ENCODE results near the gene TMEM179B. TPM values are rescaled to one million over a fixed set of nuclear protein-coding genes. Genes with fewer than 3 reads are reported as not detected.

TMEM179B gene
- polyA plus RNA-seq, 4 donors = 46.7 to 79.3 (median 59.2) TPM

DNA sequence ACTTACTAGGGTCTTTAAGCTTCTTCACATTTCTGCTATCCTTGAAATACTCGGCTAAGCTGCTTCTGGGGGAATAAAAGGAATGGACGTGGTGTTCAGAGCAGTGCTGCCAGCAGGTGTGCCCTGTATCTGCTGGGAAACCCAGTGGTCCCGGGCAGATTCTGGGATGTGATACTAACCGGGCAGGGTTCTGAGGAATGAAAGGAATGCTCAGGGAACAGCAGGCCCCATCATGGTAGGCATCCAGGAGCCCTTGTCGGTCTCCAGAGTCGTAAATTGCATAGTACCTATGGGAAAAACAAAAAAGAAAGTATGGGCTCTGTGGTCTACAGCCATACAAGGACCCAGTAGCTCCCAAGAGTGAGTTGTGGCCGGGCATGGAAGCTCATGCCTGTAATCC, 9.1 kb downstream of the TMEM179B start:
- Histone ChIP-seq H3K36me3 (ENCODE audit: control insufficient read depth in 3 of 3, insufficient read depth in 2 of 3, low read depth in 1 of 3, low read length in 3 of 3) (peaks cover 39 to 89% (median 48%) of the 10 kb centered on the region in 3 donors), H3K27ac (ENCODE audit: low read depth in 1 of 3, low read length in 2 of 3) (no peak overlapping the region), H3K27me3 (ENCODE audit: control insufficient read depth in 3 of 3, insufficient read depth in 3 of 3, low read length in 3 of 3) (no peaks in the 10 kb centered on the region), H3K9me3 (ENCODE audit: control insufficient read depth in 2 of 2, insufficient read depth in 1 of 2, low read depth in 1 of 2, low read length in 1 of 2) (no peaks in the 10 kb centered on the region), H3K4me1 (ENCODE audit: control insufficient read depth in 3 of 3, insufficient read depth in 2 of 3, low read depth in 1 of 3, low read length in 2 of 3) (peaks cover 0 to 5% (median 2%) of the 10 kb centered on the region in 3 donors), H3K4me3 (ENCODE audit: low read depth in 1 of 3, low read length in 3 of 3) (no peak overlapping the region)
- FAIRE-seq (no peak), DNase-seq (no peak)
- 91 to 92% (median 92%) methylated on average over 7 of the region's 7 CpGs for WGBS, 3 donors

DNA sequence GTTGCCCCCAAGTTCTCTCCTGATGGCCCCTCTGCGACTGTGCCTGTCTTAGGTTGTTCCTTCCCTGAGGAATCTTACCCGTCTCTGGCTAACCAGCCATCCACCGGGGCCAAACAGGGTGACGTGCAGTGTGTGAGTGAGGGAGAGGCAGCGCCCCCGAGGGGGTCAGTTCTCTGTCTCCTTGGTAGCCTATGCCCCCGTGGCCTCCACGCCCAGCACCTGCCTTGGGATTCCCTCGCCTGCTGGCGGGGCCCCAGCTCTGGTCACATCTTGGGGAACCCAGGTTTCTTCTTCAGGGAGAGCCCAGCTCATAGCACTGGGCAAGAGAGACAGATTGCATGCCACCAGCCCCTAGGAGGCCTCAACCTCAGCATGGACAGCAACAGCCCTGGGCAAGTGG, 12.3 kb downstream of the TMEM179B start:
- H3K9me3 ChIP-seq (ENCODE audit: control insufficient read depth in 2 of 2, insufficient read depth in 1 of 2, low read depth in 1 of 2, low read length in 1 of 2) = no peaks in the 10 kb centered on the region
- no peak overlapping the region for H3K4me3 ChIP-seq (ENCODE audit: low read depth in 1 of 3, low read length in 3 of 3)
- peaks cover 41 to 90% (median 53%) of the 10 kb centered on the region in 3 donors for H3K36me3 ChIP-seq (ENCODE audit: control insufficient read depth in 3 of 3, insufficient read depth in 2 of 3, low read depth in 1 of 3, low read length in 3 of 3)
- WGBS, 3 donors = 90 to 95% (median 92%) methylated on average over 10 of the region's 10 CpGs
- H3K27me3 ChIP-seq (ENCODE audit: control insufficient read depth in 3 of 3, insufficient read depth in 3 of 3, low read length in 3 of 3) = no peaks in the 10 kb centered on the region
- FAIRE-seq (no peak), DNase-seq (no peak)
- peaks cover 0 to 10% (median 7%) of the 10 kb centered on the region in 3 donors for H3K4me1 ChIP-seq (ENCODE audit: control insufficient read depth in 3 of 3, insufficient read depth in 2 of 3, low read depth in 1 of 3, low read length in 2 of 3)
- H3K27ac ChIP-seq (ENCODE audit: low read depth in 1 of 3, low read length in 2 of 3) = no peak overlapping the region

GRCh38 chr11:62801071-62801470, 13.9 kb downstream of the TMEM179B start:
- FAIRE-seq (no peak), DNase-seq (no peak)
- no peak overlapping the region for H3K4me3 ChIP-seq (ENCODE audit: low read depth in 1 of 3, low read length in 3 of 3)
- no peaks in the 10 kb centered on the region for H3K9me3 ChIP-seq (ENCODE audit: control insufficient read depth in 2 of 2, insufficient read depth in 1 of 2, low read depth in 1 of 2, low read length in 1 of 2)
- WGBS, 3 donors = 85 to 87% (median 86%) methylated on average over 4 of the region's 4 CpGs
- peaks cover 0 to 12% (median 11%) of the 10 kb centered on the region in 3 donors for H3K4me1 ChIP-seq (ENCODE audit: control insufficient read depth in 3 of 3, insufficient read depth in 2 of 3, low read depth in 1 of 3, low read length in 2 of 3)
- no peak overlapping the region for H3K27ac ChIP-seq (ENCODE audit: low read depth in 1 of 3, low read length in 2 of 3)
- no peaks in the 10 kb centered on the region for H3K27me3 ChIP-seq (ENCODE audit: control insufficient read depth in 3 of 3, insufficient read depth in 3 of 3, low read length in 3 of 3)
- H3K36me3 ChIP-seq (ENCODE audit: control insufficient read depth in 3 of 3, insufficient read depth in 2 of 3, low read depth in 1 of 3, low read length in 3 of 3) = peaks cover 32 to 77% (median 45%) of the 10 kb centered on the region in 3 donors

- WGBS, 3 donors = 2 to 3% (median 3%) methylated on average over 14 of the region's 14 CpGs
- FAIRE-seq (no peak), DNase-seq (peak in 1 of 2 donors; percentile 27)
- peak overlapping the region; percentile 75 to 94 (median 79) for H3K4me3 ChIP-seq (ENCODE audit: low read depth in 1 of 3, low read length in 3 of 3)
- peak overlapping the region; percentile 70 to 95 (median 82) for H3K27ac ChIP-seq (ENCODE audit: low read depth in 1 of 3, low read length in 2 of 3)
- H3K9me3 ChIP-seq (ENCODE audit: control insufficient read depth in 2 of 2, insufficient read depth in 1 of 2, low read depth in 1 of 2, low read length in 1 of 2) = no peaks in the 10 kb centered on the region
- H3K36me3 ChIP-seq (ENCODE audit: control insufficient read depth in 3 of 3, insufficient read depth in 2 of 3, low read depth in 1 of 3, low read length in 3 of 3) = peaks cover 21 to 63% (median 24%) of the 10 kb centered on the region in 3 donors
- H3K27me3 ChIP-seq (ENCODE audit: control insufficient read depth in 3 of 3, insufficient read depth in 3 of 3, low read length in 3 of 3) = no peaks in the 10 kb centered on the region
- peaks cover 0 to 13% (median 11%) of the 10 kb centered on the region in 3 donors for H3K4me1 ChIP-seq (ENCODE audit: control insufficient read depth in 3 of 3, insufficient read depth in 2 of 3, low read depth in 1 of 3, low read length in 2 of 3)
Observed at GRCh38 chr11:62804310-62805075, 17.3 kb downstream of the TMEM179B start.

- WGBS, 3 donors = 0% methylated on average over 51 to 77 of the region's 77 CpGs
- DNase-seq = peak; percentile 95 to 99
- Histone ChIP-seq H3K27ac (ENCODE audit: low read depth in 1 of 3, low read length in 2 of 3) (peak within 1 kb of the TSS; percentile 82 to 95 (median 83)), H3K9me3 (ENCODE audit: control insufficient read depth in 2 of 2, insufficient read depth in 1 of 2, low read depth in 1 of 2, low read length in 1 of 2) (no peaks in the 10 kb centered on the region), H3K36me3 (ENCODE audit: control insufficient read depth in 3 of 3, insufficient read depth in 2 of 3, low read depth in 1 of 3, low read length in 3 of 3) (peaks cover 15 to 55% (median 19%) of the 10 kb centered on the region in 3 donors), H3K4me1 (ENCODE audit: control insufficient read depth in 3 of 3, insufficient read depth in 2 of 3, low read depth in 1 of 3, low read length in 2 of 3) (peaks cover 0 to 13% (median 11%) of the 10 kb centered on the region in 3 donors), H3K4me3 (ENCODE audit: low read depth in 1 of 3, low read length in 3 of 3) (peak within 1 kb of the TSS; percentile 75 to 94 (median 79)), H3K27me3 (ENCODE audit: control insufficient read depth in 3 of 3, insufficient read depth in 3 of 3, low read length in 3 of 3) (no peaks in the 10 kb centered on the region)
- FAIRE-seq = no peak
Observed at GRCh38 chr11:62805076-62805892, 18.1 kb downstream of the TMEM179B start, which contains the start of gene NXF1. TSS of gene NXF1 (minus strand) at chr11:62805440. CDS start at chr11:62805356, 84 bp downstream.

DNA sequence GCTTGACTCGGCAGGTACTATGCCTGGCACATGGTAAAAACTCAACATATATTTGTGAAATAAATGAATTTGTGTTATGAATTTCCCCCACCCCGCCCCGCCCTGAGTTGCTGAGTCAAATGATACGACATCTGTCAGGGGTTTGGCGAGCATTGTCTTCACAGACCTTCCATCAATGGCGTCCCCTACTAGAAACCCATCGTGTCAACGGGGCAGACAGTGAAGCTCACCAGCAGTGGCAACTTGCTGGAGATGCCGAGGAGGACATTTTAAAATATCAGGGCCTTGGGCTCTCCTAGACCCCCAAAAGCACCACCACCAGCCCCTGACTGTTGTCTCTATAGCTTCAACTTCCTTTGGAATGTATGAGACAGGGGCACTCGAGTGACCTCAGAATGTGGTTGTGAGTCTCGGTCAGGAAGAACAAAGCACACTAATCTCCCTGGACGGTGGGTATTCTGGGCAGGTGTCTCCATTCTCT, 18.8 kb downstream of the TMEM179B start:
- H3K9me3 ChIP-seq (ENCODE audit: control insufficient read depth in 2 of 2, insufficient read depth in 1 of 2, low read depth in 1 of 2, low read length in 1 of 2) = no peaks in the 10 kb centered on the region
- no peak for DNase-seq

GRCh38 chr11:62806611-62807121, 19.5 kb downstream of the TMEM179B start:
- H3K9me3 ChIP-seq (ENCODE audit: control insufficient read depth in 2 of 2, insufficient read depth in 1 of 2, low read depth in 1 of 2, low read length in 1 of 2) = no peaks in the 10 kb centered on the region
- DNase-seq (no peak), FAIRE-seq (no peak)
- peak overlapping the region in 1 of 3 donors; percentile 30 for H3K27ac ChIP-seq (ENCODE audit: low read depth in 1 of 3, low read length in 2 of 3)
- H3K4me1 ChIP-seq (ENCODE audit: control insufficient read depth in 3 of 3, insufficient read depth in 2 of 3, low read depth in 1 of 3, low read length in 2 of 3) = peaks cover 0 to 13% (median 11%) of the 10 kb centered on the region in 3 donors
- H3K4me3 ChIP-seq (ENCODE audit: low read depth in 1 of 3, low read length in 3 of 3) = no peak overlapping the region
- no peaks in the 10 kb centered on the region for H3K27me3 ChIP-seq (ENCODE audit: control insufficient read depth in 3 of 3, insufficient read depth in 3 of 3, low read length in 3 of 3)
- H3K36me3 ChIP-seq (ENCODE audit: control insufficient read depth in 3 of 3, insufficient read depth in 2 of 3, low read depth in 1 of 3, low read length in 3 of 3) = peaks cover 4 to 41% (median 6%) of the 10 kb centered on the region in 3 donors
- WGBS, 3 donors = 71 to 89% (median 85%) methylated on average over 5 of the region's 5 CpGs

More for the DNA sequence above, 18.8 kb downstream of the TMEM179B start:
- peaks cover 11 to 48% (median 12%) of the 10 kb centered on the region in 3 donors for H3K36me3 ChIP-seq (ENCODE audit: control insufficient read depth in 3 of 3, insufficient read depth in 2 of 3, low read depth in 1 of 3, low read length in 3 of 3)
- H3K27ac ChIP-seq (ENCODE audit: low read depth in 1 of 3, low read length in 2 of 3) = peak overlapping the region; percentile 48 to 83 (median 80)
- H3K4me3 ChIP-seq (ENCODE audit: low read depth in 1 of 3, low read length in 3 of 3) = peak overlapping the region; percentile 46 to 79 (median 75)
- H3K27me3 ChIP-seq (ENCODE audit: control insufficient read depth in 3 of 3, insufficient read depth in 3 of 3, low read length in 3 of 3) = no peaks in the 10 kb centered on the region
- H3K4me1 ChIP-seq (ENCODE audit: control insufficient read depth in 3 of 3, insufficient read depth in 2 of 3, low read depth in 1 of 3, low read length in 2 of 3) = peaks cover 0 to 13% (median 11%) of the 10 kb centered on the region in 3 donors
- no peak for FAIRE-seq
- WGBS, 3 donors = 23 to 28% (median 26%) methylated on average over 12 of the region's 12 CpGs

GRCh38 chr11:62810748-62811147, 23.5 kb downstream of the TMEM179B start:
- Histone ChIP-seq H3K36me3 (ENCODE audit: control insufficient read depth in 3 of 3, insufficient read depth in 2 of 3, low read depth in 1 of 3, low read length in 3 of 3) (peaks cover 0 to 35% (median 0%) of the 10 kb centered on the region in 3 donors), H3K9me3 (ENCODE audit: control insufficient read depth in 2 of 2, insufficient read depth in 1 of 2, low read depth in 1 of 2, low read length in 1 of 2) (no peaks in the 10 kb centered on the region), H3K27me3 (ENCODE audit: control insufficient read depth in 3 of 3, insufficient read depth in 3 of 3, low read length in 3 of 3) (no peaks in the 10 kb centered on the region), H3K4me3 (ENCODE audit: low read depth in 1 of 3, low read length in 3 of 3) (no peak overlapping the region), H3K4me1 (ENCODE audit: control insufficient read depth in 3 of 3, insufficient read depth in 2 of 3, low read depth in 1 of 3, low read length in 2 of 3) (peaks cover 0 to 5% (median 0%) of the 10 kb centered on the region in 3 donors), H3K27ac (ENCODE audit: low read depth in 1 of 3, low read length in 2 of 3) (no peak overlapping the region)
- 15 to 44% (median 20%) methylated on average over 1 of the region's 1 CpG for WGBS, 3 donors
- FAIRE-seq (no peak), DNase-seq (no peak)
